ENCODE results near the gene CALR. TPM values are rescaled to one million over a fixed set of nuclear protein-coding genes. Genes with fewer than 3 reads are reported as not detected.

The CALR gene
- total RNA-seq = 1,822 and 2,213 TPM in 2 replicates

GRCh38 chr19:12937927-12938778, at the start of gene CALR:
Gene CALR, plus strand, starts transcription at chr19:12938609. Its CDS starts 71 bp downstream, at chr19:12938680.

GRCh38 chr19:12890787-12891552, 47.4 kb upstream of the CALR start, which contains the start of gene GCDH:
Gene GCDH, plus strand, starts transcription at chr19:12891160. Its CDS starts 145 bp downstream, at chr19:12891305.

GRCh38 chr19:12933287-12934072, 4.9 kb upstream of the CALR start, which contains the start of gene FARSA:
Gene FARSA, minus strand, starts transcription at chr19:12933711. Its CDS starts 15 bp downstream, at chr19:12933696.

GRCh38 chr19:12945479-12946091, 7.2 kb downstream of the CALR start, which contains the start of gene RAD23A:
Gene RAD23A, plus strand, starts transcription at chr19:12945862. Its CDS starts 87 bp downstream, at chr19:12945949.

GRCh38 chr19:12956446-12957388, 18.3 kb downstream of the CALR start, which contains the start of gene GADD45GIP1:
Gene GADD45GIP1, minus strand, starts transcription at chr19:12957223. Its CDS starts 11 bp downstream, at chr19:12957212.

GRCh38 chr19:12969292-12969988, 31.0 kb downstream of the CALR start, which contains the start of gene DAND5:
Gene DAND5, plus strand, starts transcription at chr19:12969576. Its CDS starts 85 bp downstream, at chr19:12969661.

Other genes starting within 250 kb of the CALR start
- 15.1 and 17.9 TPM in 2 replicates for gene FBXW9, start 242.0 kb upstream of the CALR start, total RNA-seq
- 20.5 and 26.8 TPM in 2 replicates for gene TNPO2, start 214.7 kb upstream of the CALR start, total RNA-seq
- 272 and 389 TPM in 2 replicates for gene TRIR, start 203.9 kb upstream of the CALR start, total RNA-seq
- 79.1 and 99.4 TPM in 2 replicates for gene GET3, start 201.1 kb upstream of the CALR start, total RNA-seq
- 0.39 TPM in 1 of 2 replicates, not detected in the other for gene BEST2, start 186.8 kb upstream of the CALR start, total RNA-seq
- 30.8 and 32.7 TPM in 2 replicates for gene HOOK2, start 163.1 kb upstream of the CALR start, total RNA-seq
- gene JUNB, start 147.1 kb upstream of the CALR start, total RNA-seq = 369 and 618 TPM in 2 replicates
- gene PRDX2, start 136.8 kb upstream of the CALR start, total RNA-seq = 260 and 355 TPM in 2 replicates
- gene THSD8, start 136.5 kb upstream of the CALR start, total RNA-seq = not detected in 2 replicates
- gene RNASEH2A, start 132.0 kb upstream of the CALR start, total RNA-seq = 26.7 and 51.0 TPM in 2 replicates
- not detected in 2 replicates for gene RTBDN, start 104.0 kb upstream of the CALR start, total RNA-seq
- gene MAST1, start 100.1 kb upstream of the CALR start, total RNA-seq = 0.08 and 0.78 TPM in 2 replicates
- gene DNASE2, start 57.2 kb upstream of the CALR start, total RNA-seq = 35.8 and 48.5 TPM in 2 replicates
- not detected in 2 replicates for gene KLF1, start 51.4 kb upstream of the CALR start, total RNA-seq
- 30.6 and 39.4 TPM in 2 replicates for gene GCDH, start 47.4 kb upstream of the CALR start, total RNA-seq
- gene SYCE2, start 19.3 kb upstream of the CALR start, total RNA-seq = 0.08 and 0.23 TPM in 2 replicates
- gene FARSA, start 4.9 kb upstream of the CALR start, total RNA-seq = 66.7 and 87.1 TPM in 2 replicates
- 117 and 122 TPM in 2 replicates for gene RAD23A, start 7.3 kb downstream of the CALR start, total RNA-seq
- 65.8 and 102 TPM in 2 replicates for gene GADD45GIP1, start 18.6 kb downstream of the CALR start, total RNA-seq
- gene DAND5, start 31.0 kb downstream of the CALR start, total RNA-seq = not detected in 2 replicates
- 16.7 and 18.9 TPM in 2 replicates for gene NFIX, start 56.9 kb downstream of the CALR start, total RNA-seq
- gene LYL1, start 164.2 kb downstream of the CALR start, total RNA-seq = 0.53 and 2.7 TPM in 2 replicates
- 35.5 and 40.1 TPM in 2 replicates for gene TRMT1, start 178.1 kb downstream of the CALR start, total RNA-seq
- 57.6 and 71.9 TPM in 2 replicates for gene NACC1, start 179.7 kb downstream of the CALR start, total RNA-seq
- 93.3 and 98.0 TPM in 2 replicates for gene STX10, start 211.8 kb downstream of the CALR start, total RNA-seq
- gene IER2, start 211.8 kb downstream of the CALR start, total RNA-seq = 123 and 158 TPM in 2 replicates

Data from hair follicular keratinocyte (primary cell).